Measurements from ENCODE around the gene HEBP2. TPM values are rescaled to one million over a fixed set of nuclear protein-coding genes. Genes with fewer than 3 reads are reported as not detected.
A peak's percentile ranks its signal among the peaks of the same experiment; 100 is the strongest.
"Not testable (repeated sequence)": the region's sequence is repeated elsewhere in the genome, so short reads cannot be mapped to it uniquely, and the experiment has no call there.

HEBP2 gene
- total RNA-seq, 1 donor from 2014 or later = 46.3 TPM

GRCh38 chr6:138424004-138424904 is 20.2 kb downstream of the HEBP2 start:
- no peak for DNase-seq

- DNase-seq = not testable (repeated sequence)
Observed at GRCh38 chr6:138425256-138425655, 21.2 kb downstream of the HEBP2 start.

- DNase-seq = no peak
Observed at GRCh38 chr6:138426500-138427123, 22.6 kb downstream of the HEBP2 start.

- DNase-seq = no peak
Observed at GRCh38 chr6:138427701-138428100, 23.7 kb downstream of the HEBP2 start.

- peak; percentile 80 for DNase-seq
Observed at GRCh38 chr6:138428944-138429598, 25.0 kb downstream of the HEBP2 start.

- DNase-seq = peak; percentile 39
Observed at GRCh38 chr6:138429761-138430160, 25.7 kb downstream of the HEBP2 start.

GRCh38 chr6:138430361-138431145 is 26.5 kb downstream of the HEBP2 start:
- DNase-seq = no peak

GRCh38 chr6:138431256-138432062 is 27.4 kb downstream of the HEBP2 start:
- DNase-seq = no peak

- DNase-seq = no peak
Observed at GRCh38 chr6:138432063-138432356, 28.0 kb downstream of the HEBP2 start.

- DNase-seq = no peak
Observed at GRCh38 chr6:138434096-138434495, 30.1 kb downstream of the HEBP2 start.

- no peak for DNase-seq
Observed at GRCh38 chr6:138434925-138435324, 30.9 kb downstream of the HEBP2 start.

- DNase-seq = no peak
Observed at GRCh38 chr6:138439546-138439945, 35.5 kb downstream of the HEBP2 start.

- no peak for DNase-seq
Observed at GRCh38 chr6:138440296-138440695, 36.3 kb downstream of the HEBP2 start.

GRCh38 chr6:138440758-138441357 is 36.8 kb downstream of the HEBP2 start:
- no peak for DNase-seq

- peak; percentile 28 for DNase-seq
Observed at GRCh38 chr6:138441965-138442364, 37.9 kb downstream of the HEBP2 start.

GRCh38 chr6:138442663-138443062 is 38.6 kb downstream of the HEBP2 start:
- no peak for DNase-seq

- no peak for DNase-seq
Observed at GRCh38 chr6:138443979-138444378, 40.0 kb downstream of the HEBP2 start.

- no peak for DNase-seq
Observed at GRCh38 chr6:138446821-138447220, 42.8 kb downstream of the HEBP2 start.

- DNase-seq = no peak
Observed at GRCh38 chr6:138450445-138450844, 46.4 kb downstream of the HEBP2 start.

GRCh38 chr6:138451043-138451442 is 47.0 kb downstream of the HEBP2 start:
- DNase-seq = no peak

- peak; percentile 45 for DNase-seq
Observed at GRCh38 chr6:138454981-138455706, 51.1 kb downstream of the HEBP2 start.
